A673 (cell line): ENCODE results near the gene NRXN2. TPM values are rescaled to one million over a fixed set of nuclear protein-coding genes. Genes with fewer than 3 reads are reported as not detected.

Source experiments
- BruUV-seq: library from RNA; stranded (reverse); fragments of 400-500 nt; replicated peaks from 2 replicates; lab custom pipeline; 2021; lab: Mats Ljungman, UMichigan
- CTCF ChIA-PET: fragments of 300-600 bp; sonication (Branson Sonifier 250); formaldehyde crosslinking; loops from one replicate; lab custom pipeline; 2022; ENCODE audit warnings: antibody characterized with exemption; lab: Charles Lee
- POLR2A ChIA-PET: fragments of 300-600 bp; sonication (Branson Sonifier 250); formaldehyde crosslinking; loops from one replicate; lab custom pipeline; 2022; ENCODE audit warnings: antibody characterized with exemption; ENCODE audit not compliant: low non-redundant PET; lab: Charles Lee
- DNase-seq: peaks from one replicate; pipeline ENCODE4 v3.0.0-alpha.2; 2015; ENCODE audit warnings: low spot score
- H3K27ac ChIP-seq: fragments of 200-600 bp; sonication (generic); 2 replicates; pipeline ENCODE4 v1.5.1; 2016; ENCODE audit warnings: mixed run types, low read depth, mild to moderate bottlenecking, mixed read lengths, antibody characterized with exemption, low read length; ENCODE audit not compliant: poor library complexity, severe bottlenecking
- H3K27me3 ChIP-seq: fragments of 200-600 bp; sonication (generic); replicated peaks from 2 replicates; pipeline ENCODE4 v1.6.1; 2017; ENCODE audit warnings: mixed run types, low read depth, mild to moderate bottlenecking, mixed read lengths, antibody characterized with exemption, low read length; ENCODE audit not compliant: insufficient read depth, poor library complexity
- H3K36me3 ChIP-seq: fragments of 200-600 bp; sonication (generic); 2 replicates; pipeline ENCODE4 v1.6.1; 2016; ENCODE audit warnings: mixed run types, mild to moderate bottlenecking, mixed read lengths, antibody characterized with exemption, low read length; ENCODE audit not compliant: insufficient read depth, poor library complexity, severe bottlenecking
- H3K4me1 ChIP-seq: fragments of 200-600 bp; sonication (generic); 2 replicates; pipeline ENCODE4 v1.6.1; 2017; ENCODE audit warnings: mixed run types, mild to moderate bottlenecking, mixed read lengths, antibody characterized with exemption, low read length; ENCODE audit not compliant: insufficient read depth, poor library complexity, severe bottlenecking
- H3K4me3 ChIP-seq: fragments of 200-600 bp; sonication (generic); 2 replicates; pipeline ENCODE4 v1.5.1; 2016; ENCODE audit warnings: low read depth, mixed run types, mild to moderate bottlenecking, mixed read lengths, low read length; ENCODE audit not compliant: poor library complexity, severe bottlenecking
- H3K9me3 ChIP-seq: fragments of 200-600 bp; sonication (generic); 2 replicates; pipeline ENCODE4 v1.6.1; 2016; ENCODE audit warnings: mixed run types, low read depth, mild to moderate bottlenecking, mixed read lengths, antibody characterized with exemption, low read length; ENCODE audit not compliant: poor library complexity, severe bottlenecking
- EZH2 ChIP-seq: fragments of 200-600 bp; sonication (generic); IDR thresholded peaks from 2 replicates; pipeline ENCODE4 v1.6.1; 2017; ENCODE audit warnings: borderline replicate concordance, low read depth, mild to moderate bottlenecking, mixed read lengths, antibody characterized with exemption, low read length; ENCODE audit not compliant: poor library complexity, severe bottlenecking
- intact Hi-C: fragments of 100-400 bp; cut with micrococcal nuclease; formaldehyde crosslinking; loops from one replicate; pipeline ENCODE4 v1.10.0; 2022; ENCODE audit not compliant: unreplicated experiment
- total RNA-seq: library from RNA; stranded (reverse); gene quantifications from 2 replicates; pipeline ENCODE4 v1.2.3, GENCODE V29; 2021
- TF ChIP-seq, protein P1 (sequence below): fragments of 300-800, 200-600 bp; sonication (generic); conservative IDR thresholded peaks from 2 replicates; pipeline ENCODE4 v1.5.1; 2017; ENCODE audit warnings: low read depth, mild to moderate bottlenecking, antibody characterized with exemption, low read length, moderate library complexity, mixed read lengths

NRXN2 gene
- total RNA-seq, 1 experiment from 2014 or later = 5.0 TPM

DNA sequence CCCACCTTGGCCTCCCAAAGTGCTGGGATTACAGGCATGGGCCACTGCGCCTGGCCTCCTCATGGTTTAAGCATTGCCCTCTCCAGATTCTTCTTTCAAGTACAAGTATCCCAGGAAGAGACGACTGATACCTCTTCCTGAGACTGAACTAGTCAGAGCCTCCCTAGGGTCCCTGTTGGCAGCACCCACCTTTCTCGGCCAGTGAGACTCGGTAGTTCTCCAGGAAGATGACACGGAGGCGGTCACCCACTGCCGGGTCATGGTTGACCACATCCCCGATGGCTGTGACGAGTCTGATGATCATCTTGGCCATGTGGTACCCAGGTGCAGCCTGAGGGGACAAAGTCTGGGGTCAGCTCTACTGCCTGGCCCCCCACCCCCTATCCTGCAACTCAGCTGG is 28.1 kb upstream of the NRXN2 start:
- intact Hi-C loops = no loop called here
- BruUV-seq = no TSS peak
- Histone ChIP-seq H3K4me3 (no peak overlapping the region), H3K4me1 (no peaks in the 10 kb centered on the region), H3K36me3 (no peaks in the 10 kb centered on the region), H3K9me3 (no peaks in the 10 kb centered on the region), H3K27me3 (no peaks in the 10 kb centered on the region), H3K27ac (no peak overlapping the region)
- ChIA-PET CTCF (no interaction called here), POLR2A (no interaction called here)
- TF ChIP-seq, protein P1, sequence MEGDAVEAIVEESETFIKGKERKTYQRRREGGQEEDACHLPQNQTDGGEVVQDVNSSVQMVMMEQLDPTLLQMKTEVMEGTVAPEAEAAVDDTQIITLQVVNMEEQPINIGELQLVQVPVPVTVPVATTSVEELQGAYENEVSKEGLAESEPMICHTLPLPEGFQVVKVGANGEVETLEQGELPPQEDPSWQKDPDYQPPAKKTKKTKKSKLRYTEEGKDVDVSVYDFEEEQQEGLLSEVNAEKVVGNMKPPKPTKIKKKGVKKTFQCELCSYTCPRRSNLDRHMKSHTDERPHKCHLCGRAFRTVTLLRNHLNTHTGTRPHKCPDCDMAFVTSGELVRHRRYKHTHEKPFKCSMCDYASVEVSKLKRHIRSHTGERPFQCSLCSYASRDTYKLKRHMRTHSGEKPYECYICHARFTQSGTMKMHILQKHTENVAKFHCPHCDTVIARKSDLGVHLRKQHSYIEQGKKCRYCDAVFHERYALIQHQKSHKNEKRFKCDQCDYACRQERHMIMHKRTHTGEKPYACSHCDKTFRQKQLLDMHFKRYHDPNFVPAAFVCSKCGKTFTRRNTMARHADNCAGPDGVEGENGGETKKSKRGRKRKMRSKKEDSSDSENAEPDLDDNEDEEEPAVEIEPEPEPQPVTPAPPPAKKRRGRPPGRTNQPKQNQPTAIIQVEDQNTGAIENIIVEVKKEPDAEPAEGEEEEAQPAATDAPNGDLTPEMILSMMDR = no peak
- no peak for TF ChIP-seq EZH2
- DNase-seq = no peak

DNA sequence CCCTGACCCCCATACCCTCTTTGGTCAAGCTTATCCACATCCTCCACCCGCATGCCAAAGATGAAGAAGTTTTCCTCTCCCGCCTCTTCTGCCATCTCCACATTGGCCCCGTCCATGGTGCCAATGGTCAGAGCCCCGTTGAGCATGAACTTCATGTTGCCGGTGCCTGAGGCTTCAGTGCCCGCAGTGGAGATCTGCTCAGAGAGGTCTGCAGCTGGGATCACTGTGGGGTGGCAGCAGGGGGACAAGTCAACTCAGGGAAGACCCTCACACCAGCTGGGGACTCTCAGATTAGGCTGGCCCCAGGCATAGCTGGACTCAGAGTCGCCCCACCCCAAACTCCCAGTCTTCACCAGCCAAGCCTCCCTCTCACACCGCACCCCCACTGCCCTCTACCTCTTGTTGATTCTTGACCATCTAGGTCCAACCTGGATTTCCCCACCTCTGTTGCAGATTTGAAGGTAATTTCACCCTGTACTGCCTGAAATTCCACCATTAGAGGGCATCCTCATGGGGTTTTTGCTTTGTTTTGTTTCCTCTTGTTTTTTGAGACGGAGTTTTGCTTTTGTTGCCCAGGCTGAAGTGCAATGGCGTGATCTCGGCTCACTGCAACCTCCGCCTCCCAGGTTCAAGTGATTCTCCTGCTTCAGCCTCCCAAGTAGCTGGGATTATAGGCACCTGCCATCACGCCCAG is 27.5 kb upstream of the NRXN2 start:
- CTCF ChIA-PET = no interaction called here
- BruUV-seq = no TSS peak
- TF ChIP-seq EZH2 = no peak
- TF ChIP-seq, protein P1 = peak; percentile 27
- H3K36me3 ChIP-seq = no peaks in the 10 kb centered on the region
- peaks cover 2% of the 10 kb centered on the region for H3K4me1 ChIP-seq
- POLR2A ChIA-PET = no interaction called here
- no peaks in the 10 kb centered on the region for H3K27me3 ChIP-seq
- H3K4me3 ChIP-seq = no peak overlapping the region
- H3K27ac ChIP-seq = no peak overlapping the region
- H3K9me3 ChIP-seq = no peaks in the 10 kb centered on the region
- intact Hi-C loops = no loop called here
- no peak for DNase-seq

DNA sequence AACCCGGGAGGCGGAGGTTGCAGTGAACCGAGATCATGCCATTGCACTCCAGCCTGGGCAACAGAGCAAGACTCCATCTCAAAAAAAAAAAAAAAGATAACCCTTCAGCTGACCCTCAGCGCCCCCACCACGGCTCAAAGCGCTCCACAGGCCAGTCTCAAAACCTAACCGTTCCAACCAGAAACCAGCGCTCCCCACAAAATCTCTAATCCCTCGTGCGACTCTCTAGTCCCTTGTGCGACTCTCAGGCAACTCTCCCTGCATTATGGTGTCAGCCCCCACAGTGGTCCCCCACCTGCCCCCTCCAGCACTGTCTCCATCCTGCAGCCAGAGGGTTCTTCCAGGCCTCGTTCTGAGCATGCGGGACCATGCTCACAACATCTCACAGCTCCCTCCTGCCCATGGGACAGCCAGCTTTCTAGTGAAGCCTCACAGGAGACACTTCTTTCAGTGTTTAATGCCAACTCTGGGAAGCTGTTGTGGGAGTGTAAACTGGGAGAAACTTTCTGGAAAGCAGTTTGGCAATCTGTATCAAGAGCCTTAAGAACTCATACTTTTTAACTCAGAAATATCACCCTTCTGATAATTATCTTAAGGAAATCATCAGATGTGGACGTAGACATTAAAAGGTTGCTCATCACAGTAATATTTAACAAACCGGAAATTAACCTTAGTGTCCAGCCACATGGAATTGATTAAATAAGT is 25.1 kb upstream of the NRXN2 start:
- CTCF ChIA-PET = no interaction called here
- Histone ChIP-seq H3K36me3 (no peaks in the 10 kb centered on the region), H3K27ac (peak overlapping the region; percentile 24), H3K27me3 (peaks cover 12% of the 10 kb centered on the region), H3K4me1 (peaks cover 19% of the 10 kb centered on the region), H3K4me3 (no peak overlapping the region), H3K9me3 (no peaks in the 10 kb centered on the region)
- POLR2A ChIA-PET = interaction anchor here (0.5 kb wide), 1 partner anchor 15 kb away, joined by 6 read pairs; no protein-coding TSS in a partner anchor
- no TSS peak for BruUV-seq
- TF ChIP-seq, protein P1 = no peak
- TF ChIP-seq EZH2 = no peak
- DNase-seq = no peak
- intact Hi-C loops = no loop called here
